K562 (cell line): Measurements from ENCODE around the gene GRM3. TPM values are rescaled to one million over a fixed set of nuclear protein-coding genes. Genes with fewer than 3 reads are reported as not detected.

ENCODE experiments used
- ATAC-seq: fragments of 200-7000 bp; cut with Tn5 transposase; 3 replicates; pipeline ENCODE4 v1.9.1; 2020; ENCODE audit warnings: moderate library complexity
- BruUV-seq: library from RNA; stranded (reverse); fragments of 400-500 nt; replicated peaks from 2 replicates; lab custom pipeline; 2021; lab: Mats Ljungman, UMichigan
- CTCF ChIA-PET: fragments of 300-600 bp; formaldehyde crosslinking; extraction: SDS; loops from one replicate; lab custom pipeline; 2021; ENCODE audit warnings: low intra/inter-chr PET ratio; lab: Yijun Ruan, JAX
- POLR2A ChIA-PET: fragments of 300-600, 350-650 bp; sonication (Branson Sonifier 250); formaldehyde crosslinking; extraction: SDS; loops from one replicate; lab custom pipeline; 2021; ENCODE audit warnings: antibody characterized with exemption, inconsistent platforms; lab: Yijun Ruan, JAX
- DNase-seq, 4 experiments: peaks; one replicate each; pipeline versions ENCODE4 v3.0.0 to v3.0.0-alpha.2; 2011 to 2018; ENCODE audit warnings: low spot score in 3 of 4, mixed read lengths in 3 of 4; ENCODE audit errors: extremely low read depth in 1 of 4
- FAIRE-seq: peaks from 2 replicates; lab custom pipeline; 2011; peaks lifted over from hg19 to GRCh38; lab: Jason Lieb, UNC
- H2AFZ ChIP-seq: 2 replicates; pipeline ENCODE4 v1.6.0; 2011; ENCODE audit warnings: low read depth, low read length, control low read depth, inconsistent platforms
- H3K27ac ChIP-seq: fragments of 200-600 bp; 3 replicates; pipeline ENCODE4 v1.8.0; 2011; ENCODE audit warnings: low read depth, mild to moderate bottlenecking, control low read depth, inconsistent platforms, low read length, moderate library complexity, mixed read lengths; ENCODE audit errors: extremely low read depth
- H3K27me3 ChIP-seq, 2 experiments: fragments of 300-600 bp in 1 of 2; 2 replicates in 1 of 2; 3 replicates in 1 of 2; pipeline versions ENCODE4 v1.6.0 to v1.8.0; 2011; ENCODE audit warnings: inconsistent platforms in 2 of 2, low read length in 2 of 2, mild to moderate bottlenecking in 1 of 2, mixed read lengths in 1 of 2, moderate library complexity in 1 of 2; ENCODE audit not compliant: control insufficient read depth in 2 of 2, insufficient read depth in 2 of 2
- H3K36me3 ChIP-seq: fragments of 300-600 bp; 3 replicates; pipeline ENCODE4 v1.8.0; 2011; ENCODE audit warnings: mild to moderate bottlenecking, low read length, inconsistent platforms; ENCODE audit not compliant: control insufficient read depth, insufficient read depth
- H3K4me1 ChIP-seq, 2 experiments: fragments of 200-600 bp in 1 of 2; replicated peaks in 1 of 2; 2 replicates in 1 of 2; 3 replicates in 1 of 2; pipeline versions ENCODE4 v1.5.1 to v1.8.0; 2011; ENCODE audit warnings: inconsistent platforms in 2 of 2, low read length in 2 of 2, mild to moderate bottlenecking in 1 of 2, mixed read lengths in 1 of 2, moderate library complexity in 1 of 2; ENCODE audit not compliant: control insufficient read depth in 2 of 2, insufficient read depth in 2 of 2
- H3K4me2 ChIP-seq: 2 replicates; pipeline ENCODE4 v1.6.1; 2011; ENCODE audit warnings: low read length, control low read depth, inconsistent platforms, mixed read lengths; ENCODE audit not compliant: insufficient read depth
- H3K4me3 ChIP-seq: fragments of 200-600 bp; sonication (generic), shearing (Covaris generic); 2 replicates; pipeline ENCODE4 v1.5.1; 2016; ENCODE audit warnings: control low read depth, inconsistent platforms
- H3K79me2 ChIP-seq: fragments of 200-600 bp; 3 replicates; pipeline ENCODE4 v1.8.0; 2011; ENCODE audit warnings: low read length, inconsistent platforms; ENCODE audit not compliant: control insufficient read depth, insufficient read depth
- H3K9ac ChIP-seq, 2 experiments: 2 replicates each; pipeline versions ENCODE4 v1.6.0 to v1.6.1; 2011; ENCODE audit warnings: low read depth in 2 of 2, low read length in 2 of 2, control low read depth in 1 of 2, inconsistent platforms in 1 of 2, mild to moderate bottlenecking in 1 of 2, mixed read lengths in 1 of 2; ENCODE audit not compliant: insufficient read depth in 1 of 2
- H3K9me1 ChIP-seq: one replicate; pipeline ENCODE4 v1.6.0; 2011; ENCODE audit warnings: inconsistent platforms, mild to moderate bottlenecking, low read length, moderate library complexity; ENCODE audit not compliant: control insufficient read depth, insufficient read depth
- H3K9me3 ChIP-seq: replicated peaks from 2 replicates; pipeline ENCODE4 v1.5.1; 2011; ENCODE audit warnings: low read depth, low read length, inconsistent platforms; ENCODE audit not compliant: control insufficient read depth, insufficient read depth
- H4K20me1 ChIP-seq: replicated peaks from 2 replicates; pipeline ENCODE4 v1.6.1; 2011; ENCODE audit warnings: low read length, inconsistent platforms, mixed read lengths; ENCODE audit not compliant: control insufficient read depth, insufficient read depth
- AFF1 ChIP-seq, 2 experiments: fragments of 450-650 bp; IDR thresholded peaks; 2 replicates each; pipeline ENCODE4 v1.6.1; 2018; ENCODE audit warnings: mild to moderate bottlenecking in 2 of 2, low read depth in 1 of 2; ENCODE audit not compliant: partially characterized antibody in 2 of 2
- CREB3 ChIP-seq: fragments of 450-650 bp; conservative IDR thresholded peaks from 2 replicates; pipeline ENCODE4 v1.6.1; 2016; ENCODE audit warnings: missing genetic modification characterization, low read depth, mild to moderate bottlenecking, missing compliant biosample characterization, moderate library complexity
- GATAD2A ChIP-seq: fragments of 450-650 bp; IDR thresholded peaks from 2 replicates; pipeline ENCODE4 v1.6.1; 2017
- HEY1 ChIP-seq: fragments of 250-450 bp; sonication (Bioruptor Pico); IDR thresholded peaks from 2 replicates; pipeline ENCODE4 v1.5.0; 2020; ENCODE audit warnings: mild to moderate bottlenecking, moderate library complexity, borderline replicate concordance
- HIVEP1 ChIP-seq: fragments of 250-450 bp; sonication (Bioruptor Pico); IDR thresholded peaks from 2 replicates; pipeline ENCODE4 v1.4.0; 2020; ENCODE audit warnings: mild to moderate bottlenecking
- KLF6 ChIP-seq: fragments of 250-450 bp; sonication (Bioruptor Pico); IDR thresholded peaks from 2 replicates; pipeline ENCODE4 v1.4.0; 2020; ENCODE audit warnings: mild to moderate bottlenecking, moderate library complexity, borderline replicate concordance
- PHF21A ChIP-seq: fragments of 450-650 bp; IDR thresholded peaks from 2 replicates; pipeline ENCODE4 v1.6.1; 2017; ENCODE audit warnings: low read depth, borderline replicate concordance
- SIN3B ChIP-seq: fragments of 450-650 bp; IDR thresholded peaks from 2 replicates; pipeline ENCODE4 v1.6.1; 2017; ENCODE audit warnings: low read depth, mild to moderate bottlenecking, moderate library complexity
- SMARCA5 ChIP-seq: fragments of 450-650 bp; IDR thresholded peaks from 2 replicates; pipeline ENCODE4 v1.6.1; 2016
- SOX6 ChIP-seq: fragments of 450-650 bp; IDR thresholded peaks from 2 replicates; pipeline ENCODE4 v1.6.1; 2014; ENCODE audit warnings: mild to moderate bottlenecking
- TEAD4 ChIP-seq, 2 experiments: sonication (generic) in 1 of 2; formaldehyde crosslinking in 1 of 2; IDR thresholded peaks; 2 replicates each; pipeline versions ENCODE4 v1.6.1 to v1.8.0; 2012 to 2022; ENCODE audit warnings: borderline replicate concordance in 1 of 2, inconsistent platforms in 1 of 2, low read length in 1 of 2, mild to moderate bottlenecking in 1 of 2, missing genetic modification reagents in 1 of 2
- UBTF ChIP-seq, 2 experiments: IDR thresholded peaks; 2 replicates each; pipeline ENCODE4 v1.6.1; 2012; ENCODE audit warnings: improper control_type of control experiment in 2 of 2, low read depth in 2 of 2, low read length in 2 of 2, borderline replicate concordance in 1 of 2
- ZBTB7A ChIP-seq: IDR thresholded peaks from 2 replicates; pipeline ENCODE4 v1.6.1; 2011; ENCODE audit warnings: low read depth, mild to moderate bottlenecking, low read length, moderate library complexity, borderline replicate concordance; ENCODE audit not compliant: control insufficient read depth
- ZKSCAN3 ChIP-seq: fragments of 250-450 bp; sonication (Bioruptor Pico); IDR thresholded peaks from 2 replicates; pipeline ENCODE4 v1.4.0; 2020
- WGBS: fragments of 100-300 bp; shearing (Covaris generic); methylation state at CpG from one replicate; pipeline ENCODE4 v1.1.6; 2016; ENCODE audit warnings: low coverage, mixed read lengths; ENCODE audit not compliant: insufficient coverage; ENCODE audit errors: missing lambda C conversion rate; 5-methylcytosine and 5-hydroxymethylcytosine counted together
- in situ Hi-C: fragments of 300-500 bp; cut with MboI; formaldehyde crosslinking; loops from 4 replicates; pipeline ENCODE4 v1.15.0; 2018; ENCODE audit warnings: inconsistent platforms, mixed read lengths
- intact Hi-C: fragments of 100-400 bp; cut with micrococcal nuclease; formaldehyde crosslinking; loops from 2 replicates; pipeline ENCODE4 v1.14.2; 2022
- polyA plus RNA-seq, 8 experiments: library from polyadenylated mRNA; depleted of rRNA in 4 of 8; stranded (reverse) in 5 of 8; unstranded in 3 of 8; fragments of >200 nt; fragmentation: Nextera tagmentation in 2 of 8; fragmentation: Illumina TruSeq in 1 of 8; extraction: Ambion mirVana in 2 of 8; extraction: Trizol in 1 of 8; gene quantifications; 2 replicates each; pipeline versions ENCODE4 v1.2.1 to v1.2.3, GENCODE V29; 2011 to 2014; ENCODE audit warnings: inconsistent platforms in 1 of 8, missing spikeins in 1 of 8
- total RNA-seq, 7 experiments: library from RNA; depleted of rRNA in 6 of 7; stranded (reverse); fragments of >200 nt in 6 of 7; fragmentation: Illumina TruSeq in 2 of 7; extraction: Trizol in 2 of 7; gene quantifications; 2 replicates each; pipeline versions ENCODE4 v1.2.1 to v1.2.3, GENCODE V29; 2011 to 2021; ENCODE audit warnings: low replicate concordance in 1 of 7

GRM3 gene
- total and polyA plus RNA-seq, 9 of the 15 experiments (the other 6 are each of a cell fraction or from before 2014, with no cell fraction given): 0.03 to 0.08 (median 0.03) TPM; not detected in 6

- no TSS peak for BruUV-seq
- H3K9me3 ChIP-seq: no peaks in the 10 kb centered on the region
- no peaks in the 10 kb centered on the region for H3K79me2 ChIP-seq
- FAIRE-seq (no peak), ATAC-seq (no peak), DNase-seq (no peak)
- no peaks in the 10 kb centered on the region for H3K4me1 ChIP-seq
- no peak overlapping the region for H3K9ac ChIP-seq
- 4% methylated on average over 3 of the region's 3 CpGs for WGBS
- intact Hi-C loops (loop anchor here (10.0 kb wide), 1 partner anchor 700 kb away; no protein-coding TSS in a partner anchor), in situ Hi-C loops (no loop called here)
- no peaks in the 10 kb centered on the region for H4K20me1 ChIP-seq
- POLR2A ChIA-PET: no interaction called here
- H3K4me3 ChIP-seq: no peak overlapping the region
- no peak overlapping the region for H3K27ac ChIP-seq
- CTCF ChIA-PET: no interaction called here
- H3K4me2 ChIP-seq: no peak overlapping the region
- no peaks in the 10 kb centered on the region for H3K36me3 ChIP-seq
- no peaks in the 10 kb centered on the region for H3K27me3 ChIP-seq
- no peaks in the 10 kb centered on the region for H3K9me1 ChIP-seq
- no peak overlapping the region for H2AFZ ChIP-seq
- TF ChIP-seq HIVEP1 (CRISPR knock-in tag): no peak
- TF ChIP-seq TEAD4 (IDR thresholded peaks at IDR 0.05; ENCODE audit: low read length): no peak
- no peak for TF ChIP-seq TEAD4 (CRISPR knock-in tag; IDR thresholded peaks at IDR 0.05; ENCODE audit: borderline replicate concordance)
- TF ChIP-seq SOX6: no peak
- TF ChIP-seq HEY1: no peak
- TF ChIP-seq AFF1 (IDR thresholded peaks at IDR 0.05; ENCODE audit: low read depth in 1 of 2, partially characterized antibody in 2 of 2): no peak
- no peak for TF ChIP-seq PHF21A
- TF ChIP-seq SIN3B: no peak
- no peak for TF ChIP-seq KLF6 (CRISPR knock-in tag)
- no peak for TF ChIP-seq ZBTB7A
- TF ChIP-seq SMARCA5: no peak
- no peak for TF ChIP-seq CREB3
- no peak for TF ChIP-seq GATAD2A
- no peak for TF ChIP-seq ZKSCAN3 (CRISPR knock-in tag)
- no peak for TF ChIP-seq UBTF (IDR thresholded peaks at IDR 0.05; ENCODE audit: borderline replicate concordance in 1 of 2, low read depth in 2 of 2, low read length in 2 of 2)
These were observed 101.5 kb downstream of the GRM3 start for GRCh38 chr7:86745013-86745745.
